Lower leg skin (tissue), 4 donors: ENCODE data around the gene TMEM170B. TPM values are rescaled to one million over a fixed set of nuclear protein-coding genes. Genes with fewer than 3 reads are reported as not detected.

Experiments
- DNase-seq, 2 donors: peaks; one replicate each; pipeline ENCODE4 v3.0.0-alpha.2; 2019; ENCODE audit warnings: low spot score in 2 of 2
- H3K4me3 ChIP-seq: fragments of 200-600 bp; sonication (generic); 2 replicates; pipeline ENCODE4 v1.5.1; 2017; ENCODE audit warnings: mild to moderate bottlenecking, low read depth; ENCODE audit not compliant: poor library complexity, severe bottlenecking
- CTCF ChIP-seq, 3 donors: fragments of 450-650 bp; IDR thresholded peaks; one replicate each; pipeline ENCODE4 v1.5.1; 2016; ENCODE audit warnings: antibody characterized with exemption in 3 of 3, mild to moderate bottlenecking in 3 of 3, moderate library complexity in 2 of 3
- POLR2A ChIP-seq, 2 donors: fragments of 450-650 bp; IDR thresholded peaks; one replicate each; pipeline ENCODE4 v1.6.1; 2016 to 2017; ENCODE audit warnings: antibody characterized with exemption in 2 of 2, mild to moderate bottlenecking in 1 of 2, moderate library complexity in 1 of 2
- WGBS, 2 donors: methylation state at CpG; one replicate each; pipeline ENCODE4 v1.1.5; 2018; 5-methylcytosine and 5-hydroxymethylcytosine counted together
- intact Hi-C: fragments of 100-400 bp; cut with DNase I; formaldehyde crosslinking; loops from one replicate; pipeline ENCODE4 v1.15.0; 2023; ENCODE audit warnings: low total_unique reads
- total RNA-seq, 4 donors: library from RNA; depleted of rRNA; stranded (reverse); fragments of >200 nt; gene quantifications; one replicate each; pipeline ENCODE4 v1.1.0, GENCODE V29; 2016

The TMEM170B gene
- total RNA-seq, 4 donors from 2014 or later, result 0.34 to 2.1 (median 1.3) TPM

GRCh38 chr6:11606332-11606731, 68.8 kb downstream of the TMEM170B start:
- WGBS, 2 donors, result 24 to 26% methylated on average over 6 of the region's 6 CpGs
- DNase-seq, result peak in 1 of 2 donors; percentile 81
- H3K4me3 ChIP-seq, result no peak overlapping the region
- intact Hi-C loops, result no loop called here
- TF ChIP-seq CTCF (IDR thresholded peaks at IDR 0.05) (no peak), POLR2A (IDR thresholded peaks at IDR 0.05) (no peak)

- WGBS, 2 donors, result 20 to 24% methylated on average over 7 of the region's 7 CpGs
- DNase-seq, result peak in 1 of 2 donors; percentile 80
- intact Hi-C loops, result no loop called here
- H3K4me3 ChIP-seq, result no peak overlapping the region
- no peak for TF ChIP-seq POLR2A (IDR thresholded peaks at IDR 0.05)
These were observed 69.8 kb downstream of the TMEM170B start for GRCh38 chr6:11607383-11607782.

GRCh38 chr6:11608600-11609323, 71.2 kb downstream of the TMEM170B start:
- peak in 1 of 2 donors; percentile 14 for DNase-seq
- intact Hi-C loops, result no loop called here
- H3K4me3 ChIP-seq, result no peak overlapping the region
- 85 to 86% methylated on average over 6 of the region's 6 CpGs for WGBS, 2 donors
- TF ChIP-seq CTCF (IDR thresholded peaks at IDR 0.05) (no peak), POLR2A (IDR thresholded peaks at IDR 0.05) (no peak)

- 73 to 82% methylated on average over 18 of the region's 18 CpGs for WGBS, 2 donors
- TF ChIP-seq CTCF (IDR thresholded peaks at IDR 0.05) (no peak), POLR2A (IDR thresholded peaks at IDR 0.05) (no peak)
- intact Hi-C loops, result no loop called here
- no peak overlapping the region for H3K4me3 ChIP-seq
- peak in 1 of 2 donors; percentile 83 for DNase-seq
These were observed 71.9 kb downstream of the TMEM170B start for GRCh38 chr6:11609324-11610071.

GRCh38 chr6:11613336-11613735, 75.8 kb downstream of the TMEM170B start:
- no peak overlapping the region for H3K4me3 ChIP-seq
- 87% methylated on average over 1 of the region's 1 CpG for WGBS, 2 donors
- intact Hi-C loops, result no loop called here
- DNase-seq, result no peak
- TF ChIP-seq POLR2A (IDR thresholded peaks at IDR 0.05) (no peak), CTCF (IDR thresholded peaks at IDR 0.05) (no peak)

- 51 to 66% methylated on average over 4 of the region's 4 CpGs for WGBS, 2 donors
- TF ChIP-seq CTCF (IDR thresholded peaks at IDR 0.05) (no peak), POLR2A (IDR thresholded peaks at IDR 0.05) (no peak)
These were observed 76.3 kb downstream of the TMEM170B start for GRCh38 chr6:11613858-11614257.

More at GRCh38 chr6:11613858-11614257, 76.3 kb downstream of the TMEM170B start:
- H3K4me3 ChIP-seq, result no peak overlapping the region
- peak in 1 of 2 donors; percentile 32 for DNase-seq
- intact Hi-C loops, result no loop called here
